K562 (cell line): ENCODE data around the gene TMPRSS6. TPM values are rescaled to one million over a fixed set of nuclear protein-coding genes. Genes with fewer than 3 reads are reported as not detected.
A peak's percentile ranks its signal among the peaks of the same experiment; 100 is the strongest.

Source experiments
- ATAC-seq: fragments of 200-7000 bp; cut with Tn5 transposase; 3 replicates; pipeline ENCODE4 v1.9.1; 2020; ENCODE audit warnings: moderate library complexity
- BruUV-seq: library from RNA; stranded (reverse); fragments of 400-500 nt; replicated peaks from 2 replicates; lab custom pipeline; 2021; lab: Mats Ljungman, UMichigan
- CTCF ChIA-PET: fragments of 300-600 bp; formaldehyde crosslinking; extraction: SDS; loops from one replicate; lab custom pipeline; 2021; ENCODE audit warnings: low intra/inter-chr PET ratio; lab: Yijun Ruan, JAX
- POLR2A ChIA-PET: fragments of 300-600, 350-650 bp; sonication (Branson Sonifier 250); formaldehyde crosslinking; extraction: SDS; loops from one replicate; lab custom pipeline; 2021; ENCODE audit warnings: antibody characterized with exemption, inconsistent platforms; lab: Yijun Ruan, JAX
- DNase-seq, 4 experiments: peaks; one replicate each; pipeline versions ENCODE4 v3.0.0 to v3.0.0-alpha.2; 2011 to 2018; ENCODE audit warnings: low spot score in 3 of 4, mixed read lengths in 3 of 4; ENCODE audit errors: extremely low read depth in 1 of 4
- FAIRE-seq: peaks from 2 replicates; lab custom pipeline; 2011; peaks lifted over from hg19 to GRCh38; lab: Jason Lieb, UNC
- H2AFZ ChIP-seq: 2 replicates; pipeline ENCODE4 v1.6.0; 2011; ENCODE audit warnings: low read depth, low read length, control low read depth, inconsistent platforms
- H3K27ac ChIP-seq: fragments of 200-600 bp; 3 replicates; pipeline ENCODE4 v1.8.0; 2011; ENCODE audit warnings: low read depth, mild to moderate bottlenecking, control low read depth, inconsistent platforms, low read length, moderate library complexity, mixed read lengths; ENCODE audit errors: extremely low read depth
- H3K27me3 ChIP-seq, 2 experiments: fragments of 300-600 bp in 1 of 2; 2 replicates in 1 of 2; 3 replicates in 1 of 2; pipeline versions ENCODE4 v1.6.0 to v1.8.0; 2011; ENCODE audit warnings: inconsistent platforms in 2 of 2, low read length in 2 of 2, mild to moderate bottlenecking in 1 of 2, mixed read lengths in 1 of 2, moderate library complexity in 1 of 2; ENCODE audit not compliant: control insufficient read depth in 2 of 2, insufficient read depth in 2 of 2
- H3K36me3 ChIP-seq: fragments of 300-600 bp; 3 replicates; pipeline ENCODE4 v1.8.0; 2011; ENCODE audit warnings: mild to moderate bottlenecking, low read length, inconsistent platforms; ENCODE audit not compliant: control insufficient read depth, insufficient read depth
- H3K4me1 ChIP-seq, 2 experiments: fragments of 200-600 bp in 1 of 2; replicated peaks in 1 of 2; 2 replicates in 1 of 2; 3 replicates in 1 of 2; pipeline versions ENCODE4 v1.5.1 to v1.8.0; 2011; ENCODE audit warnings: inconsistent platforms in 2 of 2, low read length in 2 of 2, mild to moderate bottlenecking in 1 of 2, mixed read lengths in 1 of 2, moderate library complexity in 1 of 2; ENCODE audit not compliant: control insufficient read depth in 2 of 2, insufficient read depth in 2 of 2
- H3K4me2 ChIP-seq: 2 replicates; pipeline ENCODE4 v1.6.1; 2011; ENCODE audit warnings: low read length, control low read depth, inconsistent platforms, mixed read lengths; ENCODE audit not compliant: insufficient read depth
- H3K4me3 ChIP-seq: fragments of 200-600 bp; sonication (generic), shearing (Covaris generic); 2 replicates; pipeline ENCODE4 v1.5.1; 2016; ENCODE audit warnings: control low read depth, inconsistent platforms
- H3K79me2 ChIP-seq: fragments of 200-600 bp; 3 replicates; pipeline ENCODE4 v1.8.0; 2011; ENCODE audit warnings: low read length, inconsistent platforms; ENCODE audit not compliant: control insufficient read depth, insufficient read depth
- H3K9ac ChIP-seq, 2 experiments: 2 replicates each; pipeline versions ENCODE4 v1.6.0 to v1.6.1; 2011; ENCODE audit warnings: low read depth in 2 of 2, low read length in 2 of 2, control low read depth in 1 of 2, inconsistent platforms in 1 of 2, mild to moderate bottlenecking in 1 of 2, mixed read lengths in 1 of 2; ENCODE audit not compliant: insufficient read depth in 1 of 2
- H3K9me1 ChIP-seq: one replicate; pipeline ENCODE4 v1.6.0; 2011; ENCODE audit warnings: inconsistent platforms, mild to moderate bottlenecking, low read length, moderate library complexity; ENCODE audit not compliant: control insufficient read depth, insufficient read depth
- H3K9me3 ChIP-seq: replicated peaks from 2 replicates; pipeline ENCODE4 v1.5.1; 2011; ENCODE audit warnings: low read depth, low read length, inconsistent platforms; ENCODE audit not compliant: control insufficient read depth, insufficient read depth
- H4K20me1 ChIP-seq: replicated peaks from 2 replicates; pipeline ENCODE4 v1.6.1; 2011; ENCODE audit warnings: low read length, inconsistent platforms, mixed read lengths; ENCODE audit not compliant: control insufficient read depth, insufficient read depth
- EGR1 ChIP-seq: fragments of 450-650 bp; conservative IDR thresholded peaks from 2 replicates; pipeline ENCODE4 v1.6.1; 2017; ENCODE audit warnings: mild to moderate bottlenecking
- ETV5 ChIP-seq: sonication (generic); formaldehyde crosslinking; IDR thresholded peaks from 2 replicates; pipeline ENCODE4 v1.4.0; 2020; ENCODE audit warnings: low read depth, mild to moderate bottlenecking, missing genetic modification reagents
- FOXK1 ChIP-seq: sonication (generic); formaldehyde crosslinking; IDR thresholded peaks from 2 replicates; pipeline ENCODE4 v1.8.0; 2022; ENCODE audit warnings: missing genetic modification reagents, mild to moderate bottlenecking, borderline replicate concordance
- LARP7 ChIP-seq: fragments of 450-650 bp; IDR thresholded peaks from 2 replicates; pipeline ENCODE4 v1.6.1; 2016
- MCM5 ChIP-seq: fragments of 450-650 bp; IDR thresholded peaks from 2 replicates; pipeline ENCODE4 v1.6.1; 2016; ENCODE audit warnings: low read depth
- MEIS2 ChIP-seq: fragments of 450-650 bp; IDR thresholded peaks from 2 replicates; pipeline ENCODE4 v1.6.1; 2014; ENCODE audit warnings: mild to moderate bottlenecking; ENCODE audit not compliant: partially characterized antibody
- PHF21A ChIP-seq: fragments of 450-650 bp; IDR thresholded peaks from 2 replicates; pipeline ENCODE4 v1.6.1; 2017; ENCODE audit warnings: low read depth, borderline replicate concordance
- RBM25 ChIP-seq: fragments of 200-400 bp; formaldehyde crosslinking; IDR thresholded peaks from 2 replicates; pipeline ENCODE4 v1.6.1; 2018; ENCODE audit warnings: low read length, low read depth, moderate library complexity; ENCODE audit not compliant: severe bottlenecking
- SMARCB1 ChIP-seq: IDR thresholded peaks from 2 replicates; pipeline ENCODE4 v1.6.1; 2011; ENCODE audit warnings: improper control_type of control experiment, low read depth; ENCODE audit not compliant: insufficient read length
- ZFP36 ChIP-seq: fragments of 150-350 bp; IDR thresholded peaks from 2 replicates; pipeline ENCODE4 v1.6.1; 2018; ENCODE audit warnings: low read length, low read depth; ENCODE audit not compliant: partially characterized antibody
- ZNF121 ChIP-seq: sonication (generic); formaldehyde crosslinking; conservative IDR thresholded peaks from 2 replicates; pipeline ENCODE4 v1.8.0; 2022; ENCODE audit warnings: missing genetic modification reagents
- ZNF124 ChIP-seq: sonication (generic); formaldehyde crosslinking; IDR thresholded peaks from 2 replicates; pipeline ENCODE4 v1.8.1; 2022; ENCODE audit warnings: missing genetic modification reagents
- WGBS: fragments of 100-300 bp; shearing (Covaris generic); methylation state at CpG from one replicate; pipeline ENCODE4 v1.1.6; 2016; ENCODE audit warnings: low coverage, mixed read lengths; ENCODE audit not compliant: insufficient coverage; ENCODE audit errors: missing lambda C conversion rate; 5-methylcytosine and 5-hydroxymethylcytosine counted together
- in situ Hi-C: fragments of 300-500 bp; cut with MboI; formaldehyde crosslinking; loops from 4 replicates; pipeline ENCODE4 v1.15.0; 2018; ENCODE audit warnings: inconsistent platforms, mixed read lengths
- intact Hi-C: fragments of 100-400 bp; cut with micrococcal nuclease; formaldehyde crosslinking; loops from 2 replicates; pipeline ENCODE4 v1.14.2; 2022
- polyA plus RNA-seq, 8 experiments: library from polyadenylated mRNA; depleted of rRNA in 4 of 8; stranded (reverse) in 5 of 8; unstranded in 3 of 8; fragments of >200 nt; fragmentation: Nextera tagmentation in 2 of 8; fragmentation: Illumina TruSeq in 1 of 8; extraction: Ambion mirVana in 2 of 8; extraction: Trizol in 1 of 8; gene quantifications; 2 replicates each; pipeline versions ENCODE4 v1.2.1 to v1.2.3, GENCODE V29; 2011 to 2014; ENCODE audit warnings: inconsistent platforms in 1 of 8, missing spikeins in 1 of 8
- total RNA-seq, 7 experiments: library from RNA; depleted of rRNA in 6 of 7; stranded (reverse); fragments of >200 nt in 6 of 7; fragmentation: Illumina TruSeq in 2 of 7; extraction: Trizol in 2 of 7; gene quantifications; 2 replicates each; pipeline versions ENCODE4 v1.2.1 to v1.2.3, GENCODE V29; 2011 to 2021; ENCODE audit warnings: low replicate concordance in 1 of 7
- TF ChIP-seq, protein P1 (sequence below): fragments of 450-650 bp; IDR thresholded peaks from one replicate; pipeline ENCODE4 v1.6.1; 2018; ENCODE audit warnings: mild to moderate bottlenecking, moderate library complexity; ENCODE audit not compliant: partially characterized antibody
- TF ChIP-seq, protein P2 (sequence below): sonication (generic); formaldehyde crosslinking; IDR thresholded peaks from 2 replicates; pipeline ENCODE4 v1.8.0; 2022; ENCODE audit warnings: mild to moderate bottlenecking, low read depth, missing genetic modification reagents

Gene TMPRSS6
- total and polyA plus RNA-seq, 9 of the 15 experiments (the other 6 are each of a cell fraction or from before 2014, with no cell fraction given) = 0.03 TPM; not detected in 8

DNA sequence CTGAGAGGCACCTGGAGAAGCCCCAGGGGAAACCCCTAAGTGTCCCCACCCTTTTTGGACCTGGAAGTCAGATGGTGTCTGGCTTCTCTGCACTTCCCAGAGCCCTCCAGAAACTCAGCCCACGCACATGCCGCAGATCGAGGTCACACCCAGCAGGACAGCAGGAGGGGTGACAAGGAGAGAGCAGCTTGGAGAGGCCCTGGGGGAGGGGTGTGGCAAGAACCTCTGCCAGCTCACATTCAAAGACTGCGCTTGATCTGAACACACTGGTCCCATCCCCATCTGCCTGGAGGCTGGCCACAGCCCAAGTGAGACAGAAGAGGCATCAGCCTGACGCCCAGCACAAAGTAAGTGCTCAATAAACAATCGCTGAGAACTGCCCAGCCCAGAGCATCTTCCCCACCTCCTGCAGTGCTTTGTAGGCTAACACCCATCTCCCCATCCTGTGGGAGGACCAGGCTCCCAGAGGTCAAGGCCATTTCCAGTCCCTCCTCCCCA lies 21.4 kb downstream of the TMPRSS6 start:
- WGBS = 2% methylated on average over 6 of the region's 6 CpGs
- no peaks in the 10 kb centered on the region for H3K79me2 ChIP-seq
- no peak overlapping the region for H2AFZ ChIP-seq
- 0 out of 4 replicates have a peak overlapping the region, but pooled peaks of 1 of the 2 experiments have one; percentile 17 for H3K9ac ChIP-seq
- TF ChIP-seq EGR1 = peak; percentile 66
- TF ChIP-seq SMARCB1 = no peak
- POLR2A ChIA-PET = interaction anchor here (0.9 kb wide), 1 partner anchor 11 kb away, joined by 3 read pairs; no protein-coding TSS in a partner anchor
- CTCF ChIA-PET = no interaction called here
- no peaks in the 10 kb centered on the region for H3K9me3 ChIP-seq
- FAIRE-seq (no peak), ATAC-seq (peak; percentile 48; the same call in 1 of the 3 replicates), DNase-seq (peak; percentile 28 to 66 (median 45))
- no peaks in the 10 kb centered on the region; a peak in 1 of 5 replicates for H3K4me1 ChIP-seq
- H3K27ac ChIP-seq = no peak overlapping the region
- peaks cover 0 to 22% of the 10 kb centered on the region in 2 experiments; a peak in 2 of 5 replicates for H3K27me3 ChIP-seq
- in situ Hi-C loops (no loop called here), intact Hi-C loops (no loop called here)
- no peak overlapping the region for H3K4me3 ChIP-seq
- no TSS peak for BruUV-seq
- H3K9me1 ChIP-seq = peaks cover 4% of the 10 kb centered on the region
- no peak overlapping the region for H3K4me2 ChIP-seq
- no peaks in the 10 kb centered on the region for H3K36me3 ChIP-seq
- 0 out of 2 replicates have a peak, but pooled peaks cover 4% of the 10 kb centered on the region for H4K20me1 ChIP-seq

DNA sequence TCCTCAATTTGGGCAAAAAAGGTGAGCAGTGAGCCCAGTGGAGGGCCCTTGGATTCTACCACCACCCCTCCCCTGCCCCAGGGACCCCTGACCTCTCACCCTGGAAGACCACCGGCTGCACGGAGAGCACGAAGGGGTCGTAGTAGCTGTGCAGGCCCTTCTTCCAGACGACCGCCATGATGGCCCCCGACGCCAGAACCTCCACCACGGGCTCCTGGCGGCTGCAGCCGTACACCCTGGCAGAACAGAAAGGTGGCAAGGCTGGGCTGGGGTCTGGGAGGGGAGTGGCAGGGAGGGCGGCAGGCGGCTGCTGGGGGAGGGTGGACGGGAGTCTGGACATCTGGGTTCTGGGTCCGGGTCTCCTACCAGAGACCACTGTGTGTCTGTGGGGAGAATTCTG lies 23.3 kb downstream of the TMPRSS6 start:
- Histone ChIP-seq H3K79me2 (no peaks in the 10 kb centered on the region), H3K4me2 (no peak overlapping the region), H3K4me3 (no peak overlapping the region), H3K4me1 (no peaks in the 10 kb centered on the region; a peak in 1 of 5 replicates), H3K27ac (no peak overlapping the region), H4K20me1 (0 out of 2 replicates have a peak, but pooled peaks cover 9% of the 10 kb centered on the region), H2AFZ (no peak overlapping the region), H3K9me3 (no peaks in the 10 kb centered on the region), H3K9ac (no peak overlapping the region; a peak in 1 of 4 replicates), H3K36me3 (no peaks in the 10 kb centered on the region), H3K9me1 (peaks cover 4% of the 10 kb centered on the region), H3K27me3 (peaks cover 0 to 35% of the 10 kb centered on the region in 2 experiments; a peak in 2 of 5 replicates)
- DNase-seq (no peak), ATAC-seq (no peak), FAIRE-seq (no peak)
- in situ Hi-C loops (no loop called here), intact Hi-C loops (no loop called here)
- POLR2A ChIA-PET = no interaction called here
- CTCF ChIA-PET = no interaction called here
- BruUV-seq = no TSS peak
- 0% methylated on average over 6 of the region's 15 CpGs for WGBS
- TF ChIP-seq RBM25 (no peak), LARP7 (no peak), FOXK1 (CRISPR knock-in tag) (no peak), ZNF124 (CRISPR knock-in tag) (no peak), ZFP36 (no peak), MCM5 (no peak), PHF21A (no peak), MEIS2 (no peak), ETV5 (CRISPR knock-in tag) (no peak), ZNF121 (no peak)
- TF ChIP-seq, protein P1, sequence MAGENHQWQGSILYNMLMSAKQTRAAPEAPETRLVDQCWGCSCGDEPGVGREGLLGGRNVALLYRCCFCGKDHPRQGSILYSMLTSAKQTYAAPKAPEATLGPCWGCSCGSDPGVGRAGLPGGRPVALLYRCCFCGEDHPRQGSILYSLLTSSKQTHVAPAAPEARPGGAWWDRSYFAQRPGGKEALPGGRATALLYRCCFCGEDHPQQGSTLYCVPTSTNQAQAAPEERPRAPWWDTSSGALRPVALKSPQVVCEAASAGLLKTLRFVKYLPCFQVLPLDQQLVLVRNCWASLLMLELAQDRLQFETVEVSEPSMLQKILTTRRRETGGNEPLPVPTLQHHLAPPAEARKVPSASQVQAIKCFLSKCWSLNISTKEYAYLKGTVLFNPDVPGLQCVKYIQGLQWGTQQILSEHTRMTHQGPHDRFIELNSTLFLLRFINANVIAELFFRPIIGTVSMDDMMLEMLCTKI = no peak
- TF ChIP-seq, protein P2, sequence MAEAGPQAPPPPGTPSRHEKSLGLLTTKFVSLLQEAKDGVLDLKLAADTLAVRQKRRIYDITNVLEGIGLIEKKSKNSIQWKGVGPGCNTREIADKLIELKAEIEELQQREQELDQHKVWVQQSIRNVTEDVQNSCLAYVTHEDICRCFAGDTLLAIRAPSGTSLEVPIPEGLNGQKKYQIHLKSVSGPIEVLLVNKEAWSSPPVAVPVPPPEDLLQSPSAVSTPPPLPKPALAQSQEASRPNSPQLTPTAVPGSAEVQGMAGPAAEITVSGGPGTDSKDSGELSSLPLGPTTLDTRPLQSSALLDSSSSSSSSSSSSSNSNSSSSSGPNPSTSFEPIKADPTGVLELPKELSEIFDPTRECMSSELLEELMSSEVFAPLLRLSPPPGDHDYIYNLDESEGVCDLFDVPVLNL (CRISPR knock-in tag) = no peak
